HepG2 (cell line): ENCODE results near the gene ATAD2B. TPM values are rescaled to one million over a fixed set of nuclear protein-coding genes. Genes with fewer than 3 reads are reported as not detected.

ENCODE experiments used
- ELF4 ChIP-seq: sonication (generic); formaldehyde crosslinking; IDR thresholded peaks from 2 replicates; pipeline ENCODE4 v1.5.0; 2020; ENCODE audit warnings: missing genetic modification reagents, mild to moderate bottlenecking, moderate library complexity, borderline replicate concordance
- HMGXB4 ChIP-seq, 2 experiments: sonication (generic) in 1 of 2; formaldehyde crosslinking in 1 of 2; IDR thresholded peaks; 2 replicates each; pipeline versions ENCODE4 v1.4.0 to v1.6.1; 2018 to 2020; ENCODE audit warnings: missing genetic modification reagents in 2 of 2, borderline replicate concordance in 1 of 2, low read depth in 1 of 2, mild to moderate bottlenecking in 1 of 2, missing biosample characterization in 1 of 2
- MEF2D ChIP-seq: sonication (generic); formaldehyde crosslinking; IDR thresholded peaks from 2 replicates; pipeline ENCODE4 v1.5.1; 2020; ENCODE audit warnings: mild to moderate bottlenecking, missing genetic modification reagents
- MTA1 ChIP-seq: sonication (generic); formaldehyde crosslinking; IDR thresholded peaks from 2 replicates; pipeline ENCODE4 v1.4.0; 2020; ENCODE audit warnings: missing genetic modification reagents, mild to moderate bottlenecking, borderline replicate concordance
- PHF21A ChIP-seq: sonication (generic); formaldehyde crosslinking; IDR thresholded peaks from 2 replicates; pipeline ENCODE4 v1.5.0; 2020; ENCODE audit warnings: mild to moderate bottlenecking, missing genetic modification reagents
- SP1 ChIP-seq, 2 experiments: fragments of 450-650 bp in 1 of 2; sonication (generic) in 1 of 2; formaldehyde crosslinking in 1 of 2; IDR thresholded peaks; 2 replicates each; pipeline versions ENCODE4 v1.4.0 to v1.6.1; 2016 to 2020; ENCODE audit warnings: missing genetic modification reagents in 1 of 2
- UBTF ChIP-seq: sonication (generic); formaldehyde crosslinking; IDR thresholded peaks from 2 replicates; pipeline ENCODE4 v1.4.0; 2020; ENCODE audit warnings: mild to moderate bottlenecking, missing genetic modification reagents
- ZNF264 ChIP-seq: sonication (generic); formaldehyde crosslinking; IDR thresholded peaks from 2 replicates; pipeline ENCODE4 v1.4.0; 2020; ENCODE audit warnings: missing genetic modification reagents
- ZNF326 ChIP-seq: sonication (generic); formaldehyde crosslinking; IDR thresholded peaks from 2 replicates; pipeline ENCODE4 v1.4.0; 2020; ENCODE audit warnings: missing genetic modification reagents, borderline replicate concordance
- ZNF432 ChIP-seq: sonication (generic); formaldehyde crosslinking; IDR thresholded peaks from 2 replicates; pipeline ENCODE4 v1.5.0; 2020; ENCODE audit warnings: missing genetic modification reagents, mild to moderate bottlenecking, borderline replicate concordance
- ZNF496 ChIP-seq: sonication (generic); formaldehyde crosslinking; IDR thresholded peaks from 2 replicates; pipeline ENCODE4 v1.8.1; 2023; ENCODE audit warnings: mild to moderate bottlenecking, moderate library complexity, missing genetic modification reagents; ENCODE audit not compliant: insufficient replicate concordance
- ZNF550 ChIP-seq: sonication (generic); formaldehyde crosslinking; IDR thresholded peaks from 2 replicates; pipeline ENCODE4 v1.4.0; 2020; ENCODE audit warnings: mild to moderate bottlenecking, missing genetic modification reagents, borderline replicate concordance
- ZNF589 ChIP-seq: sonication (generic); formaldehyde crosslinking; conservative IDR thresholded peaks from 2 replicates; pipeline ENCODE4 v1.8.0; 2022; ENCODE audit warnings: mild to moderate bottlenecking, moderate library complexity, missing genetic modification reagents
- polyA plus RNA-seq, 8 experiments: library from polyadenylated mRNA; depleted of rRNA in 3 of 8; stranded (reverse) in 7 of 8; unstranded in 1 of 8; fragments of >200 nt; fragmentation: Illumina TruSeq in 4 of 8; extraction: Trizol in 4 of 8; gene quantifications; 2 replicates each; pipeline versions ENCODE4 v1.2.1 to v1.2.3, GENCODE V29; 2011 to 2016; ENCODE audit warnings: low read depth in 4 of 8, missing spikeins in 1 of 8, mixed read lengths in 1 of 8; ENCODE audit not compliant: insufficient read depth in 1 of 8
- total RNA-seq, 5 experiments: library from RNA; depleted of rRNA; stranded (reverse); fragments of >200 nt; fragmentation: Illumina TruSeq; extraction: Trizol; gene quantifications; 2 replicates each; pipeline ENCODE4 v1.2.3, GENCODE V29; 2016; ENCODE audit warnings: low read depth in 1 of 5
- TF ChIP-seq, protein P1 (sequence below): sonication (generic); formaldehyde crosslinking; conservative IDR thresholded peaks from 2 replicates; pipeline ENCODE4 v1.4.0; 2020; ENCODE audit warnings: missing genetic modification reagents

The ATAD2B gene
- total and polyA plus RNA-seq, 2 of the 13 experiments (the other 11 are each of a cell fraction or from before 2014, with no cell fraction given) = 5.3 to 22.2 TPM

DNA sequence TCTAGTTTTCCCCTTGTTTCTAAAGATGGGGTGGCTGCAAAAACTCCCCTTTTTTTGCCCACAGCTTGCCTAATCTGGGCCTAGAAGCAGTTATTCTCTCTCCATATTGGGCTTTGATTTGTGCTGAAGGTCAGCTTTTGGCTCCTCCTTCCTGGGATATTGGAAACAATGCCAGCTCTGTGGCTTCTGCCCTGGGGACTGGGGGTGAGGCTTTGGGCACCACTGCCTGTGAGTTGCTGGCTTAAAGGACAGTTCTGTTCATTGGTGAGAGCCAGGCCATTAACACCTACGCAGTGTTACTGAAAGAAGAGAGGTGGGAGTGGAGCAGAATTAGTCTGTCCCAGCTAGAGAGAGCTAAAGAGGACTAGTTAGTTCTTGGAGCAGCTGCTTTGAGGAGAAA is 17.6 kb upstream of the ATAD2B start (continued):
- TF ChIP-seq ZNF550 (CRISPR knock-in tag) (no peak), PHF21A (CRISPR knock-in tag) (peak; percentile 78), MEF2D (CRISPR knock-in tag) (no peak), MTA1 (CRISPR knock-in tag) (no peak), ELF4 (CRISPR knock-in tag) (no peak), ZNF432 (CRISPR knock-in tag) (no peak), UBTF (CRISPR knock-in tag) (no peak), ZNF264 (CRISPR knock-in tag) (no peak), ZNF496 (no peak), HMGXB4 (CRISPR knock-in tag; IDR thresholded peaks at IDR 0.05; ENCODE audit: borderline replicate concordance in 1 of 2, low read depth in 1 of 2) (no peak; a peak in 1 of 4 replicates), ZNF326 (no peak), SP1 (IDR thresholded peaks at IDR 0.05) (no peak), SP1 (CRISPR knock-in tag; IDR thresholded peaks at IDR 0.05) (no peak), ZNF589 (CRISPR knock-in tag) (no peak)
- TF ChIP-seq, protein P1, sequence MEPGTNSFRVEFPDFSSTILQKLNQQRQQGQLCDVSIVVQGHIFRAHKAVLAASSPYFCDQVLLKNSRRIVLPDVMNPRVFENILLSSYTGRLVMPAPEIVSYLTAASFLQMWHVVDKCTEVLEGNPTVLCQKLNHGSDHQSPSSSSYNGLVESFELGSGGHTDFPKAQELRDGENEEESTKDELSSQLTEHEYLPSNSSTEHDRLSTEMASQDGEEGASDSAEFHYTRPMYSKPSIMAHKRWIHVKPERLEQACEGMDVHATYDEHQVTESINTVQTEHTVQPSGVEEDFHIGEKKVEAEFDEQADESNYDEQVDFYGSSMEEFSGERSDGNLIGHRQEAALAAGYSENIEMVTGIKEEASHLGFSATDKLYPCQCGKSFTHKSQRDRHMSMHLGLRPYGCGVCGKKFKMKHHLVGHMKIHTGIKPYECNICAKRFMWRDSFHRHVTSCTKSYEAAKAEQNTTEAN (CRISPR knock-in tag) = no peak
